ENCODE results near the gene GOLGA1.
"Not testable (repeated sequence)": the region's sequence is repeated elsewhere in the genome, so short reads cannot be mapped to it uniquely, and the experiment has no call there.

The GOLGA1 gene

DNA sequence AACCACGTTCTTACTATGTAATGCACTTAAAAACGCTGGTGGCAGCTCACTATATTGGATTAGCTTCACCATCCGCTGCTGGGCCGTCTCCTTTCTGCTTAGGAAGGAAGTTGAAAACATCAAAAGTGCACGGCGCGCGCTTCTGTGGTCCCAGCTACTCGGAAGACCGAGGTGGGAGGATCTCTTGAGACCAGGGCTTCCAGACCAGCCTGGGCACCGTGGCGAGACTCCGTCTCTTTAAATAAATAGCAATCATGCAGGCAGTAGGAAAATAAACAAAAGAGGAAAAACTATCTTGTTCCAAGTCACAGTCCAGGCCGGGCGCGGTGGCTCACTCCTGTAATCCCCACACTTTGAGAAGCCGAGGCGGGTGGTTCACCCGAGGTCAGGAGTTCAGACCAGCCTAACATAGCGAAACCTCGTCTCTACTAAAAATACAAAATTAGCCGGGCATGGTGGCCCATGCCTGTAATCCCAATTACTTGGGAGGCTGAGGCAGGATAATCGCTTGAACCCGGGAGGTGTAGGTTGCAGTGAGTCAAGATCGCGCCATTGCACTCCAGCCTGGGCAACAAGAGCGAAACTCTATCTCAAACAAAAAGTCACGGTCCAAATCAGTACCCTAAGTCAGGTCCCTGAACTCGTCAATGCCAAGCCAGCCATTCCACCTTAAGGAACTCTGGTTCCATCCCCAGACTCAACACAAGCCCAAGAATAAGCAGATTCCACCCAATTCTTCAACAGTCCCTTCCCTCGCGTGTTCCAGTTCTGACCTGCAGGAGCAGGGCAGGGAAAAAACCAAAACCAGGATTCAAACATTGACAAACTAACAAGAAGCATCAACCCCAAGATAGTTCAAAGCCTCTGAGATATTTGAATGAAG, 1.0 kb upstream of the GOLGA1 start:
- Histone ChIP-seq H3K27me3 (replicated peaks; ENCODE audit: control insufficient read depth, insufficient read depth, low read length, poor library complexity, severe bottlenecking) (no peaks in the 10 kb centered on the region), H3K4me1 (ENCODE audit: control insufficient read depth, insufficient read depth, low read length, poor library complexity, severe bottlenecking) (peaks cover 16% of the 10 kb centered on the region), H3K4me3 (ENCODE audit: insufficient read depth, low read depth, low read length, poor library complexity, severe bottlenecking) (peak overlapping the region; percentile 96), H3K36me3 (ENCODE audit: control insufficient read depth, insufficient read depth, low read length) (no peaks in the 10 kb centered on the region), H3K9me3 (ENCODE audit: control insufficient read depth, low read length) (no peaks in the 10 kb centered on the region), H3K27ac (ENCODE audit: insufficient read depth, low read length, poor library complexity, severe bottlenecking) (peak overlapping the region; percentile 93)
- peak; percentile 30 to 49 (median 46) for DNase-seq

DNA sequence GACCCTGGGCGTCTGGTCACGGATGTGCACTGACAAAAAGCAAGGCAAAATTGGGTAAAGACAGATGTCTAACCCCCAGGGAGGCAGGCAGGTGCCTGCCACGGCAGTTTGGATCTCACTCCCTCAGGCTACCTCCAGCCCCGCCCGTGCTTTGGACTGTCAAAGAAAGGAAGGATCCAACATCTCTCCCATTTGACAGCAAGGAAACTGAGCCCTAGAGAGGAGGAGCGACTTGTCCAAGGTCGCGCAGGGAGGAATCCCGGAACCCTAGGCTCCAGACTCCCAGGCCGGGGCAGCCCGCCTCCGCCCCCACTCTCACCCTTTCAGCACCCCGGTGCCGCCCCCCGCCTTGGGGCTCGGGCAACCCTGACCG, 376 bp downstream of the GOLGA1 start:
- no peaks in the 10 kb centered on the region for H3K27me3 ChIP-seq (replicated peaks; ENCODE audit: control insufficient read depth, insufficient read depth, low read length, poor library complexity, severe bottlenecking)
- peaks cover 11% of the 10 kb centered on the region for H3K36me3 ChIP-seq (ENCODE audit: control insufficient read depth, insufficient read depth, low read length)
- DNase-seq, result no peak
- H3K4me3 ChIP-seq (ENCODE audit: insufficient read depth, low read depth, low read length, poor library complexity, severe bottlenecking), result peak overlapping the region; percentile 96
- peak overlapping the region; percentile 93 for H3K27ac ChIP-seq (ENCODE audit: insufficient read depth, low read length, poor library complexity, severe bottlenecking)
- no peaks in the 10 kb centered on the region for H3K9me3 ChIP-seq (ENCODE audit: control insufficient read depth, low read length)
- peaks cover 16% of the 10 kb centered on the region for H3K4me1 ChIP-seq (ENCODE audit: control insufficient read depth, insufficient read depth, low read length, poor library complexity, severe bottlenecking)

DNA sequence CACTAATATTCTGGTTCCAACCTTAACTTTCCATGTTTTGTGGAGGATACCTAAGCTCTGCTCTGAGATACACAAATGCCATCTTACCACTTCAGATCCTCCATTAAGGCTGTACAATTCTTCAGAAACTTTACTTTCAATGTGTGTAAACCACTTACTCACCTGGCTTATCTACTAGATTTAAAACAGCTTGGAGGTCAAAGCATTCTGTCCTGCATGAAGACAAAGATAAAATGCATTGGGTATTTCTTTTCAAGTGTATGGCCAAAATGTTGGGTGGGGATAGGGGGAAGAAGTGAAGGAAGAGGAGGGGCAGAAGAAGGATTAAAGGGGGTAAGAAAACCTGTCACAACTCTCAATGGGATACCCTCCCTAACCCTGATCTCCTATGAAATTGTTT, 939 bp downstream of the GOLGA1 start:
- Histone ChIP-seq H3K9me3 (ENCODE audit: control insufficient read depth, low read length) (no peaks in the 10 kb centered on the region), H3K4me1 (ENCODE audit: control insufficient read depth, insufficient read depth, low read length, poor library complexity, severe bottlenecking) (peaks cover 16% of the 10 kb centered on the region), H3K4me3 (ENCODE audit: insufficient read depth, low read depth, low read length, poor library complexity, severe bottlenecking) (peak overlapping the region; percentile 96), H3K36me3 (ENCODE audit: control insufficient read depth, insufficient read depth, low read length) (peaks cover 11% of the 10 kb centered on the region), H3K27me3 (replicated peaks; ENCODE audit: control insufficient read depth, insufficient read depth, low read length, poor library complexity, severe bottlenecking) (no peaks in the 10 kb centered on the region), H3K27ac (ENCODE audit: insufficient read depth, low read length, poor library complexity, severe bottlenecking) (peak overlapping the region; percentile 93)
- DNase-seq, result no peak

DNA sequence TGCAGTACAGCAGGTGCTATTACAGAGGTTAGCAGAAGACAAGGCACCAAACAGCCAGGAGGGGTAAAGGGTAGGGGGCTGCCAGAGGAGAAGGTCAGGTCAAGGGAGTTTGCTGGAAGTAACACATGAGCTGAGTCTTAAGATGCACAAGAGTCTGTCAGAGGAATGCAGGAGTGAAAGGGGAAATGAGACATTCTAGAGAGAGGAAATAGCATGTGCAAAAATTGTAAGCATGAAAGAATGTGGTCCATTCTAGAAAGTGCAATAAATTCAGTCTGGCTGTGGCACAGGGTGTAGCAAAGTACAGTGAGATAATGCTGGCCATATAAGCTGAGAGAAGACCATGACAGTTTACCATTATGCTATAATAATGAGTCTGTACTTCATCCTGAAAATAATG, 6.6 kb downstream of the GOLGA1 start:
- Histone ChIP-seq H3K27ac (ENCODE audit: insufficient read depth, low read length, poor library complexity, severe bottlenecking) (no peak overlapping the region), H3K27me3 (replicated peaks; ENCODE audit: control insufficient read depth, insufficient read depth, low read length, poor library complexity, severe bottlenecking) (no peaks in the 10 kb centered on the region), H3K9me3 (ENCODE audit: control insufficient read depth, low read length) (no peaks in the 10 kb centered on the region), H3K4me1 (ENCODE audit: control insufficient read depth, insufficient read depth, low read length, poor library complexity, severe bottlenecking) (peaks cover 4% of the 10 kb centered on the region), H3K36me3 (ENCODE audit: control insufficient read depth, insufficient read depth, low read length) (peaks cover 40% of the 10 kb centered on the region), H3K4me3 (ENCODE audit: insufficient read depth, low read depth, low read length, poor library complexity, severe bottlenecking) (no peak overlapping the region)
- no peak for DNase-seq

DNA sequence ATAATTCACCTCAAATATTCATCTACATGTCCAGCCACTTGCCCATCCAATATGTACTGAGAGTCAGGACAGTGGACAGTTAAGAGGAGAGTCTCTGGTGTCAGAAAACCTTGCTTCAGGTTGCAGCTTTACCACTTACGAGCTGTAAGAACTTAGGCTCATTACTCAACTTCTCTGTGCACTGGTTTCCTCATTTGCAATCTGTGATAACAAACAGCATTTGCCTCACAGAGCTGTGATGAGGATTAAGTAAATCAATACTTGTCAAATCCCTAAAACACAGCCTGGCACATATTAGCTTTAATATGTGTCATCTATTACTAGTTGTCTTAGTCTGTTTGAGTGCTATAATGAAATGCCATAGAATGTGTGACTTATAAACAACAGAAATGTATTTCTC, 8.6 kb downstream of the GOLGA1 start:
- Histone ChIP-seq H3K36me3 (ENCODE audit: control insufficient read depth, insufficient read depth, low read length) (peaks cover 48% of the 10 kb centered on the region), H3K9me3 (ENCODE audit: control insufficient read depth, low read length) (no peaks in the 10 kb centered on the region)

DNA sequence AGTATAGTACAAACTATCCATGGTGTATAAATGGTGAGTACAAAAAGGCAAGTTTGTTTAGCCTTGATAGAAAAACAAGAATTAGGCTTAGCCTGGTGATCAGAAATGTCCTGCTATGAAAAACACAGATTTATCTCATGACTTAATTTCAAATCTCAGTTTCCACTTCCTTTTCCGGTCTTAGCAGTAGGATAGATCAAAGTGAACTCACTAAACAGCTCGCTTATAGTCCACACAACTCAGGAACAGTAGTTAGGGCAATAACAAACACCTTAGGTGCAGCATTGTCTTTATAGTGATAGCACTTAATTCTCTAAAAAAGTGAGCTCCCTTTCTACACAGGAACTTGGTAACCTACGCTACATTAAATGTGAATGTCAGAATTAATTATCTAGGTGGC, 11.4 kb downstream of the GOLGA1 start:
- Histone ChIP-seq H3K27me3 (replicated peaks; ENCODE audit: control insufficient read depth, insufficient read depth, low read length, poor library complexity, severe bottlenecking) (no peaks in the 10 kb centered on the region), H3K4me1 (ENCODE audit: control insufficient read depth, insufficient read depth, low read length, poor library complexity, severe bottlenecking) (peaks cover 4% of the 10 kb centered on the region), H3K27ac (ENCODE audit: insufficient read depth, low read length, poor library complexity, severe bottlenecking) (no peak overlapping the region), H3K36me3 (ENCODE audit: control insufficient read depth, insufficient read depth, low read length) (peaks cover 41% of the 10 kb centered on the region), H3K9me3 (ENCODE audit: control insufficient read depth, low read length) (no peaks in the 10 kb centered on the region), H3K4me3 (ENCODE audit: insufficient read depth, low read depth, low read length, poor library complexity, severe bottlenecking) (no peak overlapping the region)
- DNase-seq, result no peak

More for the DNA sequence above, 8.6 kb downstream of the GOLGA1 start:
- peaks cover 4% of the 10 kb centered on the region for H3K4me1 ChIP-seq (ENCODE audit: control insufficient read depth, insufficient read depth, low read length, poor library complexity, severe bottlenecking)
- no peak overlapping the region for H3K4me3 ChIP-seq (ENCODE audit: insufficient read depth, low read depth, low read length, poor library complexity, severe bottlenecking)
- H3K27ac ChIP-seq (ENCODE audit: insufficient read depth, low read length, poor library complexity, severe bottlenecking), result no peak overlapping the region
- no peaks in the 10 kb centered on the region for H3K27me3 ChIP-seq (replicated peaks; ENCODE audit: control insufficient read depth, insufficient read depth, low read length, poor library complexity, severe bottlenecking)
- DNase-seq, result no peak

DNA sequence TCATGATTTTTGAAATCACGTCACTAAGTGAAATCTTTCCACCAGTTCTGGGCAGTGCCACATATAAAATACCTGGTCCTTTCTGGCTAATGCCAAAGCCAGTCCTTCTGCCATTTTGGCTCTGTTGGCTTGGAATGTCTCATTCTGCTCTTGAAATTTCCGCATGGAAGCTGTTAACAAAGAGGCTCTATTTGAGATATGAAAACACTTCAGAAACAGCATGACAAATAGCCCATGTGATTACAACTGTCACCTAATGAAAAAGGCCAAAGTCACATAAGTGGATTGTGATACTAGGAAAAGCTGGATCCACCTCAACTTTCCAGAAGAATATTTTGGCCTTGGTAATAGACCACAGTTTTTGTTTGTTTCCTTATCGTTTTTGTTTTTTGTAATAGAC, 12.8 kb downstream of the GOLGA1 start:
- H3K27me3 ChIP-seq (replicated peaks; ENCODE audit: control insufficient read depth, insufficient read depth, low read length, poor library complexity, severe bottlenecking), result no peaks in the 10 kb centered on the region
- no peak overlapping the region for H3K4me3 ChIP-seq (ENCODE audit: insufficient read depth, low read depth, low read length, poor library complexity, severe bottlenecking)
- H3K36me3 ChIP-seq (ENCODE audit: control insufficient read depth, insufficient read depth, low read length), result peaks cover 34% of the 10 kb centered on the region
- DNase-seq, result no peak
- H3K9me3 ChIP-seq (ENCODE audit: control insufficient read depth, low read length), result no peaks in the 10 kb centered on the region
- no peak overlapping the region for H3K27ac ChIP-seq (ENCODE audit: insufficient read depth, low read length, poor library complexity, severe bottlenecking)
- peaks cover 4% of the 10 kb centered on the region for H3K4me1 ChIP-seq (ENCODE audit: control insufficient read depth, insufficient read depth, low read length, poor library complexity, severe bottlenecking)

DNA sequence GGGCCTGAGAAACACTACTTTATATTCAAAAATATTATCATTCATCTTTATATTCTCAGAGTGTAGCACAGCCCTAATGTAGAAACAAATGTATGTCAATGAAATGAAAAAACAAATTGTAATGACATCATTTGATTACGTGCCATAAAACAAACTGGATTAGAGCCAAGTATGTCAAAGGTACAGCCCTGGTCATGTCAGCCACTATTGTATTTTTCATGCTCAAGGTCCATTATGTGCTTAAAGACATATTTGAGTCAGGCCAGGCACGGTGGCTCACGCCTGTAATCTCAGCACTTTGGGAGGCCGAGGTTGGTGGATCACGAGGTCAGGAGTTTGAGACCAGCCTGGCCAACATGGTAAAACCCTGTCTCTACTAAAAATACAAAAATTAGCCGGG, 20.5 kb downstream of the GOLGA1 start:
- H3K27ac ChIP-seq (ENCODE audit: insufficient read depth, low read length, poor library complexity, severe bottlenecking); H3K4me3 ChIP-seq (ENCODE audit: insufficient read depth, low read depth, low read length, poor library complexity, severe bottlenecking); H3K4me1 ChIP-seq (ENCODE audit: control insufficient read depth, insufficient read depth, low read length, poor library complexity, severe bottlenecking); H3K27me3 ChIP-seq (replicated peaks; ENCODE audit: control insufficient read depth, insufficient read depth, low read length, poor library complexity, severe bottlenecking); DNase-seq; H3K9me3 ChIP-seq (ENCODE audit: control insufficient read depth, low read length): not testable (repeated sequence)
- H3K36me3 ChIP-seq (ENCODE audit: control insufficient read depth, insufficient read depth, low read length), result peaks cover 31% of the 10 kb centered on the region

DNA sequence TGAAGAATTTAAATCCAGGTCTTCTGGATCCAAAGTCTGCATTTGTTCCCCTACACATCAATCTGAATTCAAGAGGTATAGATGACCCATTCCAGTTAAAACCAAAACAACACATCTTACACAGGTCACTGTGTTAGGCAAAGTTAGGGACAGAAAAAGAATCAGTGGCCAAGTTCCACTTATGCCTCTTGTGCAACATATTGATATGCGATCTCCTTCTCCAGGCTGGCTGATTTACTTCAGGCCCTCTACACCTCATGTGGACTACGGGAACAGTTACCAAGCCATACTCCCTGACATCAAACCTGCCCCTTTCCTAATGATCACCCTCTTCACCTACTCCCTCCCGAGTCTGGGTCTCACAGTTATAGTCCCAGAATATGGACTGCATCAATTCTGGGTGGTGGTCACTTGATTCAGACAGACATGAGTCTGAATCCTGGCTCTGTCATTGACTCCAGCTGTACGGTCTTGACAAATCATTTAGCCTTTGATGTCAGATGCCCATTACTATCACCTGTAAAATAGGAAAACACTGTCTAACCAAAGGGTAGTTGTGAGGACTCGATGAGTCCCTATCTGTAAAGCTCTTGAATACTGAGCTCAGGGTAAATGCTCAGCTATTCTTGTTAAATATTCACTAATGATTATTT, 26.0 kb downstream of the GOLGA1 start:
- no peak for DNase-seq
- no peaks in the 10 kb centered on the region for H3K4me1 ChIP-seq (ENCODE audit: control insufficient read depth, insufficient read depth, low read length, poor library complexity, severe bottlenecking)
- H3K4me3 ChIP-seq (ENCODE audit: insufficient read depth, low read depth, low read length, poor library complexity, severe bottlenecking), result no peak overlapping the region
- H3K27ac ChIP-seq (ENCODE audit: insufficient read depth, low read length, poor library complexity, severe bottlenecking), result no peak overlapping the region
- H3K36me3 ChIP-seq (ENCODE audit: control insufficient read depth, insufficient read depth, low read length), result peaks cover 34% of the 10 kb centered on the region
- no peaks in the 10 kb centered on the region for H3K27me3 ChIP-seq (replicated peaks; ENCODE audit: control insufficient read depth, insufficient read depth, low read length, poor library complexity, severe bottlenecking)
- no peaks in the 10 kb centered on the region for H3K9me3 ChIP-seq (ENCODE audit: control insufficient read depth, low read length)

DNA sequence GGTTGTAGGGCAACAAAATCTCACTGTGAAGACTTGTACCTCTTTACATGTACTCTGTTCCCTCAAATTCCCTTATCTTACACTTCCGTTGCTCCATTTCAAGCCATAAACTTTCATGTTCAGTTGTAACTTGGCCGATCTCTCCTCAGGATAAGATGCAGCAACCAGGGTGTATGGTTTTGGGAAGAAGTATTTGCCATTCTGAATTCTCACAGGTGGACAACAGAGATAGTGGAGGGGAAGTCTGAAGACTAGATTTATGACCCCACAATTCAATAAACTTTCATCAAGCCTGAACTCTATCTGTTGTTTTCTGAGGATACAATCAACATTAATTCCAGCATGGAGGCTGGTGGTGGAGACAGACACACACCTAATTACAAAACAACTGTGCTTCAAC, 27.5 kb downstream of the GOLGA1 start:
- H3K36me3 ChIP-seq (ENCODE audit: control insufficient read depth, insufficient read depth, low read length), result peaks cover 29% of the 10 kb centered on the region
- DNase-seq, result no peak
- H3K27ac ChIP-seq (ENCODE audit: insufficient read depth, low read length, poor library complexity, severe bottlenecking), result no peak overlapping the region
- no peaks in the 10 kb centered on the region for H3K27me3 ChIP-seq (replicated peaks; ENCODE audit: control insufficient read depth, insufficient read depth, low read length, poor library complexity, severe bottlenecking)
- no peak overlapping the region for H3K4me3 ChIP-seq (ENCODE audit: insufficient read depth, low read depth, low read length, poor library complexity, severe bottlenecking)
- H3K4me1 ChIP-seq (ENCODE audit: control insufficient read depth, insufficient read depth, low read length, poor library complexity, severe bottlenecking), result no peaks in the 10 kb centered on the region
- no peaks in the 10 kb centered on the region for H3K9me3 ChIP-seq (ENCODE audit: control insufficient read depth, low read length)
